A549 (cell line): ENCODE data around the gene QSOX1. TPM values are rescaled to one million over a fixed set of nuclear protein-coding genes. Genes with fewer than 3 reads are reported as not detected.

Experiments
- ATAC-seq, 2 experiments: fragments of 200-7000 bp in 1 of 2; fragments of >200 bp in 1 of 2; cut with Nextera tagmentation in 1 of 2; cut with Tn5 transposase in 1 of 2; 3 replicates each; pipeline versions ENCODE4 v1.8.0 to v1.9.1; 2018 to 2020; ENCODE audit warnings: mild to moderate bottlenecking in 1 of 2, moderate library complexity in 1 of 2
- CTCF ChIA-PET: fragments of 300-600 bp; sonication (Branson Sonifier 250); formaldehyde crosslinking; extraction: SDS; loops from one replicate; lab custom pipeline; 2021; ENCODE audit warnings: antibody characterized with exemption, inconsistent platforms; lab: Yijun Ruan, JAX
- POLR2A ChIA-PET: fragments of 350-600 bp; formaldehyde crosslinking; extraction: SDS; loops from one replicate; lab custom pipeline; 2021; ENCODE audit warnings: antibody characterized with exemption, inconsistent platforms; lab: Yijun Ruan, JAX
- DNase-seq, 2 experiments: peaks; one replicate each; pipeline versions ENCODE4 v3.0.0 to v3.0.0-alpha.2; 2011 to 2016; ENCODE audit warnings: low read depth in 1 of 2, low spot score in 1 of 2
- FAIRE-seq: peaks from 2 replicates; lab custom pipeline; 2011; peaks lifted over from hg19 to GRCh38; lab: Jason Lieb, UNC
- H3K27ac ChIP-seq, 2 experiments: fragments of >200 bp; sonication (Bioruptor Twin); formaldehyde crosslinking; 3 replicates each; pipeline ENCODE4 v1.5.1; 2016 to 2017
- H3K4me1 ChIP-seq: fragments of >200 bp; sonication (Bioruptor Twin); formaldehyde crosslinking; 3 replicates; pipeline ENCODE4 v1.6.1; 2016
- H3K4me2 ChIP-seq: fragments of >200 bp; sonication (Bioruptor Twin); formaldehyde crosslinking; 3 replicates; pipeline ENCODE4 v1.6.1; 2016
- H3K4me3 ChIP-seq: fragments of >200 bp; sonication (Bioruptor Twin); formaldehyde crosslinking; 3 replicates; pipeline ENCODE4 v1.5.1; 2016
- H3K9me3 ChIP-seq: fragments of >200 bp; sonication (Bioruptor Twin); formaldehyde crosslinking; 3 replicates; pipeline ENCODE4 v1.6.1; 2016
- CBX8 ChIP-seq: fragments of 200-600 bp; sonication (generic); IDR thresholded peaks from 2 replicates; pipeline ENCODE4 v1.6.1; 2016
- CEBPB ChIP-seq, 2 experiments: fragments of >200 bp in 1 of 2; sonication (Bioruptor Twin) in 1 of 2; formaldehyde crosslinking in 1 of 2; IDR thresholded peaks; 2 replicates each; pipeline ENCODE4 v1.6.1; 2012 to 2016
- CTCF ChIP-seq: fragments of >200 bp; sonication (Bioruptor Twin); formaldehyde crosslinking; IDR thresholded peaks from 3 replicates; pipeline ENCODE4 v1.5.1; 2016
- ELK1 ChIP-seq: fragments of 150-350 bp; IDR thresholded peaks from 2 replicates; pipeline ENCODE4 v1.6.1; 2014; ENCODE audit warnings: low read depth, mild to moderate bottlenecking, low read length
- FOSL2 ChIP-seq, 2 experiments: fragments of 450-650 bp in 1 of 2; fragments of >200 bp in 1 of 2; sonication (Bioruptor Twin) in 1 of 2; formaldehyde crosslinking; IDR thresholded peaks; 2 replicates each; pipeline versions ENCODE4 v1.5.0 to v1.6.1; 2016 to 2020; ENCODE audit warnings: mild to moderate bottlenecking in 1 of 2, moderate library complexity in 1 of 2
- FOXS1 ChIP-seq: fragments of 250-450 bp; sonication (Bioruptor Pico); IDR thresholded peaks from 2 replicates; pipeline ENCODE4 v1.5.0; 2020; ENCODE audit warnings: mild to moderate bottlenecking, moderate library complexity
- HMGXB4 ChIP-seq: fragments of 250-450 bp; sonication (Bioruptor Pico); IDR thresholded peaks from 2 replicates; pipeline ENCODE4 v1.5.0; 2021; ENCODE audit warnings: mild to moderate bottlenecking, moderate library complexity, borderline replicate concordance
- HOXB13 ChIP-seq: fragments of 250-450 bp; sonication (Bioruptor Pico); IDR thresholded peaks from 2 replicates; pipeline ENCODE4 v1.5.0; 2020; ENCODE audit warnings: low read depth, mild to moderate bottlenecking, moderate library complexity
- HOXB5 ChIP-seq: fragments of 250-450 bp; sonication (Bioruptor Pico); IDR thresholded peaks from 2 replicates; pipeline ENCODE4 v1.5.0; 2020; ENCODE audit warnings: mild to moderate bottlenecking, moderate library complexity
- MAX ChIP-seq: IDR thresholded peaks from 2 replicates; pipeline ENCODE4 v1.6.1; 2012
- MAZ ChIP-seq: fragments of 150-350 bp; IDR thresholded peaks from 2 replicates; pipeline ENCODE4 v1.6.1; 2014; ENCODE audit warnings: antibody characterized with exemption, low read depth, low read length, borderline replicate concordance
- NPAS2 ChIP-seq: fragments of 250-450 bp; sonication (Bioruptor Pico); IDR thresholded peaks from 2 replicates; pipeline ENCODE4 v1.8.0; 2022; ENCODE audit warnings: mild to moderate bottlenecking, moderate library complexity, borderline replicate concordance
- NR3C1 ChIP-seq: fragments of >200 bp; sonication (Bioruptor Twin); formaldehyde crosslinking; IDR thresholded peaks from 3 replicates; pipeline ENCODE4 v1.6.1; 2017
- RAD21 ChIP-seq, 2 experiments: fragments of >200 bp in 1 of 2; sonication (Bioruptor Twin) in 1 of 2; formaldehyde crosslinking in 1 of 2; IDR thresholded peaks in 1 of 2; conservative IDR thresholded peaks in 1 of 2; 2 replicates in 1 of 2; 3 replicates in 1 of 2; pipeline ENCODE4 v1.6.1; 2012 to 2018; ENCODE audit warnings: inconsistent platforms in 1 of 2
- RFX5 ChIP-seq: fragments of 450-650 bp; IDR thresholded peaks from 2 replicates; pipeline ENCODE4 v1.7.1; 2014; ENCODE audit warnings: antibody characterized with exemption, mild to moderate bottlenecking, moderate library complexity
- SMC3 ChIP-seq: fragments of >200 bp; sonication (Bioruptor Twin); formaldehyde crosslinking; IDR thresholded peaks from 3 replicates; pipeline ENCODE4 v1.6.1; 2018; ENCODE audit warnings: inconsistent platforms
- TFCP2L1 ChIP-seq: fragments of 250-450 bp; sonication (Bioruptor Pico); IDR thresholded peaks from 2 replicates; pipeline ENCODE4 v1.5.0; 2021; ENCODE audit warnings: mild to moderate bottlenecking
- ZNF302 ChIP-seq: fragments of 250-450 bp; sonication (Bioruptor Pico); IDR thresholded peaks from 2 replicates; pipeline ENCODE4 v1.9.0; 2021; ENCODE audit warnings: inconsistent platforms, mild to moderate bottlenecking, moderate library complexity
- WGBS: methylation state at CpG from one replicate; pipeline ENCODE4 v1.1.6; 2017; ENCODE audit errors: missing lambda C conversion rate; 5-methylcytosine and 5-hydroxymethylcytosine counted together
- polyA plus RNA-seq, 4 experiments: library from polyadenylated mRNA; depleted of rRNA in 3 of 4; stranded (reverse); fragments of >200 nt; fragmentation: RNase III in 1 of 4; extraction: RNeasy Plus Mini Kit Qiagen cat#74134 plus additional on column Dnase treatment in 1 of 4; gene quantifications; 2 replicates in 3 of 4; 3 replicates in 1 of 4; pipeline ENCODE4 v1.2.3, GENCODE V29; 2011 to 2017

Gene QSOX1
- polyA plus RNA-seq, 2 of the 4 experiments (the other 2 are of a cell fraction) = 43.8 to 60.2 TPM

- FAIRE-seq = no peak
- Histone ChIP-seq H3K27ac (peak overlapping the region; percentile 13 to 75; a peak in 5 of 6 replicates), H3K4me2 (peak overlapping the region; percentile 42), H3K4me3 (no peak overlapping the region), H3K9me3 (no peaks in the 10 kb centered on the region), H3K4me1 (peaks cover 19% of the 10 kb centered on the region)
- CTCF ChIA-PET = interaction anchor here (0.5 to 9.1 kb wide), 32 partner anchors 11 to 852 kb away, joined by 3 to 132 read pairs (median 4); partner anchors contain the start of gene QSOX1
- TF ChIP-seq HOXB13 (CRISPR knock-in tag) (no peak), SMC3 (peak; percentile 35; the same call in 1 of the 3 replicates), CBX8 (no peak), FOXS1 (CRISPR knock-in tag) (no peak), MAZ (no peak), MAX (0 out of 2 replicates have a peak, but pooled peaks have one; percentile 33), ZNF302 (CRISPR knock-in tag) (no peak), ELK1 (no peak), CEBPB (IDR thresholded peaks at IDR 0.05) (no peak), TFCP2L1 (CRISPR knock-in tag) (no peak), HOXB5 (CRISPR knock-in tag) (0 out of 2 replicates have a peak, but pooled peaks have one; percentile 57), FOSL2 (IDR thresholded peaks at IDR 0.05) (no peak; the same call in 1 of the 2 replicates), FOSL2 (CRISPR knock-in tag; IDR thresholded peaks at IDR 0.05) (peak; percentile 90), NR3C1 (no peak), RAD21 (conservative IDR thresholded peaks at IDR 0.05 in 1 of 2, IDR thresholded peaks at IDR 0.05 in 1 of 2) (peak; percentile 34 to 42; a peak in 4 of 5 replicates), RFX5 (no peak), CTCF (no peak)
- peak; percentile 83 to 84 for DNase-seq
- POLR2A ChIA-PET = interaction anchor here (0.7 to 1.0 kb wide), 3 partner anchors 13 to 285 kb away, joined by 3 to 4 read pairs (median 4); partner anchors contain the start of genes QSOX1 and TOR1AIP1
- peak; percentile 95 to 96 for ATAC-seq
- WGBS = 30% methylated on average over 13 of the region's 13 CpGs
Observed at GRCh38 chr1:180167721-180168467, 13.2 kb downstream of the QSOX1 start.

- H3K4me2 ChIP-seq = no peak overlapping the region
- H3K4me3 ChIP-seq = no peak overlapping the region
- DNase-seq (peak; percentile 64 to 82), ATAC-seq (peak; percentile 83 to 94)
- H3K27ac ChIP-seq = no peak overlapping the region; a peak in 1 of 6 replicates
- TF ChIP-seq ELK1 (no peak), RAD21 (conservative IDR thresholded peaks at IDR 0.05 in 1 of 2, IDR thresholded peaks at IDR 0.05 in 1 of 2) (peak; percentile 43 to 69; a peak in 4 of 5 replicates), CTCF (peak; percentile 46; the same call in 2 of the 3 replicates), HMGXB4 (no peak), SMC3 (peak; percentile 56), NPAS2 (CRISPR knock-in tag) (no peak)
- TF ChIP-seq, all 56 proteins: peak for 3
- Histone ChIP-seq H3K9me3 (no peaks in the 10 kb centered on the region), H3K4me1 (peaks cover 19% of the 10 kb centered on the region)
- ChIA-PET POLR2A (interaction anchor here (1.0 kb wide), 2 partner anchors 14 to 286 kb away, joined by 4 read pairs; partner anchors contain the start of genes QSOX1 and TOR1AIP1), CTCF (interaction anchor here (0.6 to 9.1 kb wide), 31 partner anchors 10 to 467 kb away, joined by 3 to 132 read pairs (median 4); partner anchors contain the start of gene QSOX1)
- no peak for FAIRE-seq
- 86% methylated on average over 12 of the region's 12 CpGs for WGBS
Observed at GRCh38 chr1:180168786-180169639, 14.3 kb downstream of the QSOX1 start.
